Activated T-helper 9 cell treated with anti-CD3 and anti-CD28 coated beads, Interleukin-2, amount 50 U/mL, for 16 hours (primary cell): Measurements from ENCODE around the gene CYB561D1.

ENCODE experiments used
- DNase-seq: peaks from one replicate; pipeline ENCODE4 v3.0.0-alpha.2; 2020; ENCODE audit warnings: low read depth

CYB561D1 gene

GRCh38 chr1:109530457-109531087 lies 36.7 kb downstream of the CYB561D1 start:
- DNase-seq, result no peak

- no peak for DNase-seq
Observed at GRCh38 chr1:109531380-109531779, 37.5 kb downstream of the CYB561D1 start.

GRCh38 chr1:109531826-109532364 lies 38.0 kb downstream of the CYB561D1 start:
- DNase-seq, result no peak

GRCh38 chr1:109532365-109533136 lies 38.7 kb downstream of the CYB561D1 start:
- DNase-seq, result peak; percentile 79

- DNase-seq, result no peak
Observed at GRCh38 chr1:109534307-109534858, 40.5 kb downstream of the CYB561D1 start.

GRCh38 chr1:109535481-109535880 lies 41.6 kb downstream of the CYB561D1 start:
- DNase-seq, result no peak

- no peak for DNase-seq
Observed at GRCh38 chr1:109535971-109536491, 42.1 kb downstream of the CYB561D1 start.

GRCh38 chr1:109537450-109538178 lies 43.7 kb downstream of the CYB561D1 start:
- DNase-seq, result no peak

- DNase-seq, result no peak
Observed at GRCh38 chr1:109538827-109539555, 45.1 kb downstream of the CYB561D1 start.

GRCh38 chr1:109539676-109540075 lies 45.8 kb downstream of the CYB561D1 start, which contains the start of gene GPR61:
TSS of gene GPR61 (plus strand) at chr1:109539872. CDS start at chr1:109543023, 3,151 bp downstream.
- no peak for DNase-seq

- DNase-seq, result no peak
Observed at GRCh38 chr1:109541102-109541501, 47.2 kb downstream of the CYB561D1 start.

GRCh38 chr1:109542657-109543056 lies 48.8 kb downstream of the CYB561D1 start:
- no peak for DNase-seq

GRCh38 chr1:109543283-109543987 lies 49.5 kb downstream of the CYB561D1 start:
- DNase-seq, result no peak

- no peak for DNase-seq
Observed at GRCh38 chr1:109543988-109544735, 50.3 kb downstream of the CYB561D1 start.

- peak; percentile 81 for DNase-seq
Observed at GRCh38 chr1:109546311-109547109, 52.6 kb downstream of the CYB561D1 start.

GRCh38 chr1:109547463-109548320 lies 53.8 kb downstream of the CYB561D1 start:
- no peak for DNase-seq

GRCh38 chr1:109548321-109549267 lies 54.7 kb downstream of the CYB561D1 start, which contains the start of gene GNAI3:
TSS of gene GNAI3 (plus strand) at chr1:109548615. CDS start at chr1:109548721, 106 bp downstream.
- peak; percentile 94 for DNase-seq
